GM18858 (cell line): ENCODE measurements around the gene SLC23A2.

Source experiments
- ATAC-seq: cut with Tn5 transposase; IDR thresholded peaks from one replicate; pipeline ENCODE4 v1.9.1; 2021; ENCODE audit not compliant: unreplicated experiment

SLC23A2 gene

GRCh38 chr20:4967752-4968477, 33.4 kb downstream of the SLC23A2 start:
- no peak for ATAC-seq

GRCh38 chr20:4966826-4967751, 34.2 kb downstream of the SLC23A2 start:
- ATAC-seq, result no peak

- no peak for ATAC-seq
Observed at GRCh38 chr20:4962241-4962855, 39.0 kb downstream of the SLC23A2 start.

- no peak for ATAC-seq
Observed at GRCh38 chr20:4961746-4962145, 39.6 kb downstream of the SLC23A2 start.

GRCh38 chr20:4959592-4959991, 41.7 kb downstream of the SLC23A2 start:
- no peak for ATAC-seq

GRCh38 chr20:4957939-4958362, 43.4 kb downstream of the SLC23A2 start:
- ATAC-seq, result no peak

GRCh38 chr20:4957187-4957586, 44.1 kb downstream of the SLC23A2 start:
- ATAC-seq, result no peak

GRCh38 chr20:4956200-4956810, 45.0 kb downstream of the SLC23A2 start:
- no peak for ATAC-seq

- no peak for ATAC-seq
Observed at GRCh38 chr20:4953881-4954280, 47.4 kb downstream of the SLC23A2 start.

GRCh38 chr20:4952229-4952628, 49.1 kb downstream of the SLC23A2 start:
- ATAC-seq, result no peak

- ATAC-seq, result no peak
Observed at GRCh38 chr20:4951299-4951698, 50.0 kb downstream of the SLC23A2 start.

- ATAC-seq, result no peak
Observed at GRCh38 chr20:4950841-4951240, 50.5 kb downstream of the SLC23A2 start.

- ATAC-seq, result no peak
Observed at GRCh38 chr20:4950437-4950836, 50.9 kb downstream of the SLC23A2 start.

GRCh38 chr20:4949833-4950178, 51.5 kb downstream of the SLC23A2 start:
- ATAC-seq, result peak; percentile 67

GRCh38 chr20:4947817-4948559, 53.3 kb downstream of the SLC23A2 start:
- ATAC-seq, result no peak

GRCh38 chr20:4946986-4947385, 54.3 kb downstream of the SLC23A2 start:
- no peak for ATAC-seq

GRCh38 chr20:4946585-4946984, 54.7 kb downstream of the SLC23A2 start:
- no peak for ATAC-seq

GRCh38 chr20:4944518-4945313, 56.6 kb downstream of the SLC23A2 start:
- ATAC-seq, result no peak

- no peak for ATAC-seq
Observed at GRCh38 chr20:4942331-4942730, 59.0 kb downstream of the SLC23A2 start.
